IMR-90 (cell line): ENCODE results near the gene FAM170A. TPM values are rescaled to one million over a fixed set of nuclear protein-coding genes. Genes with fewer than 3 reads are reported as not detected.

Experiments used
- ATAC-seq: fragments of 200-7000 bp; cut with Tn5 transposase; 2 replicates; pipeline ENCODE4 v1.9.1; 2020; ENCODE audit warnings: low read depth, mild to moderate bottlenecking, moderate library complexity
- BruUV-seq: library from RNA; stranded (reverse); fragments of 400-500 nt; replicated peaks from 2 replicates; lab custom pipeline; 2021; lab: Mats Ljungman, UMichigan
- CTCF ChIA-PET: fragments of 300-600 bp; formaldehyde crosslinking; extraction: SDS; loops from one replicate; lab custom pipeline; 2021; ENCODE audit warnings: antibody characterized with exemption; lab: Yijun Ruan, JAX
- POLR2A ChIA-PET: fragments of 300-600 bp; sonication (Branson Sonifier 250); formaldehyde crosslinking; loops from one replicate; lab custom pipeline; 2022; ENCODE audit warnings: antibody characterized with exemption; ENCODE audit not compliant: unreplicated experiment; lab: Charles Lee
- DNase-seq: peaks from one replicate; pipeline ENCODE4 v3.0.0; 2013
- H2AFZ ChIP-seq: replicated peaks from 2 replicates; pipeline ENCODE3; 2013; ENCODE audit warnings: low read length, mild to moderate bottlenecking; ENCODE audit not compliant: poor library complexity
- H2AK5ac ChIP-seq: 2 replicates; pipeline ENCODE4 v1.6.1; 2013; ENCODE audit warnings: low read depth, low read length, inconsistent platforms
- H2AK9ac ChIP-seq: replicated peaks from 2 replicates; pipeline ENCODE3; 2013; ENCODE audit warnings: mild to moderate bottlenecking, low read depth, low read length, moderate library complexity; ENCODE audit not compliant: poor library complexity
- H2BK120ac ChIP-seq: 2 replicates; pipeline ENCODE4 v1.6.1; 2013; ENCODE audit warnings: low read depth, low read length, inconsistent platforms
- H2BK15ac ChIP-seq: 3 replicates; pipeline ENCODE4 v1.6.1; 2013; ENCODE audit warnings: low read depth, low read length, inconsistent platforms
- H2BK20ac ChIP-seq: 2 replicates; pipeline ENCODE4 v1.6.1; 2013; ENCODE audit warnings: low read depth, mild to moderate bottlenecking, inconsistent platforms, low read length, moderate library complexity
- H2BK5ac ChIP-seq: 2 replicates; pipeline ENCODE4 v1.6.1; 2013; ENCODE audit warnings: mild to moderate bottlenecking, low read depth, low read length, inconsistent platforms; ENCODE audit not compliant: poor library complexity, severe bottlenecking
- H3K14ac ChIP-seq: replicated peaks from 2 replicates; pipeline ENCODE4 v1.6.1; 2013; ENCODE audit warnings: low read depth, low read length, inconsistent platforms
- H3K18ac ChIP-seq: 2 replicates; pipeline ENCODE4 v1.6.1; 2013; ENCODE audit warnings: low read depth, low read length, control low read depth
- H3K23ac ChIP-seq: 2 replicates; pipeline ENCODE4 v1.6.1; 2013; ENCODE audit warnings: low read depth, low read length, inconsistent platforms
- H3K27ac ChIP-seq: 2 replicates; pipeline ENCODE4 v1.5.1; 2013; ENCODE audit warnings: mild to moderate bottlenecking, control low read depth, low read length; ENCODE audit not compliant: insufficient read depth
- H3K27me3 ChIP-seq: 2 replicates; pipeline ENCODE4 v1.6.1; 2013; ENCODE audit warnings: low read length; ENCODE audit not compliant: control insufficient read depth, insufficient read depth
- H3K36me3 ChIP-seq: 2 replicates; pipeline ENCODE4 v1.6.1; 2013; ENCODE audit warnings: low read length, mixed read lengths; ENCODE audit not compliant: control insufficient read depth, insufficient read depth
- H3K4ac ChIP-seq: 2 replicates; pipeline ENCODE4 v1.6.1; 2013; ENCODE audit warnings: low read depth, low read length, inconsistent platforms
- H3K4me1 ChIP-seq: 2 replicates; pipeline ENCODE4 v1.6.1; 2013; ENCODE audit warnings: low read length, mixed read lengths; ENCODE audit not compliant: control insufficient read depth, insufficient read depth
- H3K4me2 ChIP-seq: 2 replicates; pipeline ENCODE4 v1.6.1; 2013; ENCODE audit warnings: low read depth, mild to moderate bottlenecking, control low read depth, low read length, moderate library complexity
- H3K4me3 ChIP-seq: 2 replicates; pipeline ENCODE4 v1.5.1; 2013; ENCODE audit warnings: low read depth, mild to moderate bottlenecking, control low read depth, low read length, moderate library complexity; ENCODE audit not compliant: insufficient read depth
- H3K56ac ChIP-seq: 2 replicates; pipeline ENCODE4 v1.6.1; 2013; ENCODE audit warnings: low read length, inconsistent platforms; ENCODE audit not compliant: insufficient read depth; ENCODE audit errors: extremely low read depth
- H3K79me1 ChIP-seq, 2 experiments: 2 replicates each; pipeline ENCODE4 v1.6.1; 2013; ENCODE audit warnings: low read length in 2 of 2, inconsistent platforms in 1 of 2, low read depth in 1 of 2
- H3K9ac ChIP-seq: 2 replicates; pipeline ENCODE4 v1.6.1; 2013; ENCODE audit warnings: low read depth, low read length, control low read depth
- H3K9me1 ChIP-seq: 2 replicates; pipeline ENCODE4 v1.6.1; 2013; ENCODE audit warnings: low read length, inconsistent platforms; ENCODE audit not compliant: insufficient read depth
- H3K9me3 ChIP-seq: 2 replicates; pipeline ENCODE4 v1.6.1; 2013; ENCODE audit warnings: low read length; ENCODE audit not compliant: control insufficient read depth, insufficient read depth
- H4K20me1 ChIP-seq: 2 replicates; pipeline ENCODE4 v1.6.1; 2013; ENCODE audit warnings: low read length, inconsistent platforms; ENCODE audit not compliant: insufficient read depth
- H4K5ac ChIP-seq: 2 replicates; pipeline ENCODE4 v1.6.1; 2013; ENCODE audit warnings: mild to moderate bottlenecking, low read depth, low read length, control low read depth
- H4K8ac ChIP-seq, 2 experiments: 2 replicates each; pipeline ENCODE4 v1.6.1; 2013; ENCODE audit warnings: low read depth in 2 of 2, low read length in 2 of 2, control low read depth in 1 of 2, inconsistent platforms in 1 of 2
- H4K91ac ChIP-seq: 2 replicates; pipeline ENCODE4 v1.6.1; 2013; ENCODE audit warnings: low read depth, low read length, inconsistent platforms; ENCODE audit not compliant: insufficient read depth
- BHLHE40 ChIP-seq: fragments of 150-350 bp; IDR thresholded peaks from 2 replicates; pipeline ENCODE4 v1.6.1; 2016; ENCODE audit warnings: mild to moderate bottlenecking, low read depth, low read length
- CEBPB ChIP-seq: IDR thresholded peaks from 2 replicates; pipeline ENCODE4 v1.6.1; 2012; ENCODE audit warnings: low read depth, low read length, improper control_type of control experiment
- CHD1 ChIP-seq: IDR thresholded peaks from 2 replicates; pipeline ENCODE4 v1.6.1; 2012; ENCODE audit warnings: low read depth, low read length, improper control_type of control experiment
- ELK1 ChIP-seq: fragments of 150-350 bp; IDR thresholded peaks from 2 replicates; pipeline ENCODE4 v1.6.1; 2016; ENCODE audit warnings: low read depth, mild to moderate bottlenecking, low read length, moderate library complexity, borderline replicate concordance
- FOS ChIP-seq: fragments of 150-350 bp; IDR thresholded peaks from 2 replicates; pipeline ENCODE4 v1.6.1; 2016; ENCODE audit warnings: low read depth, low read length
- MAZ ChIP-seq: IDR thresholded peaks from 2 replicates; pipeline ENCODE4 v1.6.1; 2012; ENCODE audit warnings: low read depth, mild to moderate bottlenecking, low read length, improper control_type of control experiment, moderate library complexity, borderline replicate concordance
- POLR2A ChIP-seq: IDR thresholded peaks from 2 replicates; pipeline ENCODE4 v1.6.1; 2012; ENCODE audit warnings: mild to moderate bottlenecking, low read depth, low read length
- RAD21 ChIP-seq: IDR thresholded peaks from 2 replicates; pipeline ENCODE4 v1.6.1; 2012; ENCODE audit warnings: low read length, improper control_type of control experiment
- SMC3 ChIP-seq: fragments of 150-350 bp; IDR thresholded peaks from 2 replicates; pipeline ENCODE4 v1.6.1; 2016; ENCODE audit warnings: low read depth, mild to moderate bottlenecking, antibody characterized with exemption, low read length, moderate library complexity
- USF2 ChIP-seq: fragments of 150-350 bp; IDR thresholded peaks from 2 replicates; pipeline ENCODE4 v1.6.1; 2017; ENCODE audit warnings: mild to moderate bottlenecking, antibody characterized with exemption, low read length, low read depth
- dilution Hi-C: fragments of 300-500 bp; cut with HindIII; formaldehyde crosslinking; loops from one replicate; pipeline ENCODE4 v1.14.3; 2018; ENCODE audit warnings: low sequenced_read_pairs; ENCODE audit not compliant: unreplicated experiment
- in situ Hi-C: fragments of 300-500 bp; cut with MboI; formaldehyde crosslinking; loops from 3 replicates; pipeline ENCODE4 v1.14.3; 2019; ENCODE audit warnings: low sequenced_read_pairs, inconsistent platforms, mixed read lengths
- intact Hi-C: fragments of 100-400 bp; cut with micrococcal nuclease; formaldehyde crosslinking; loops from 2 replicates; pipeline ENCODE4 v1.10.0; 2022
- polyA plus RNA-seq, 3 experiments: library from polyadenylated mRNA; depleted of rRNA; stranded (reverse); fragments of >200 nt; gene quantifications; 2 replicates each; pipeline ENCODE4 v1.2.3, GENCODE V29; 2012; ENCODE audit warnings: low replicate concordance in 1 of 3
- total RNA-seq: library from RNA; depleted of rRNA; stranded (reverse); fragments of >200 nt; gene quantifications from 2 replicates; pipeline ENCODE4 v1.2.3, GENCODE V29; 2012

FAM170A gene
- total and polyA plus RNA-seq, 2 of the 4 experiments (the other 2 are of a cell fraction): not detected

GRCh38 chr5:119613937-119614336 lies 15.4 kb upstream of the FAM170A start:
- Histone ChIP-seq H3K4me2 (no peak overlapping the region), H3K4ac (no peak overlapping the region), H3K27ac (no peak overlapping the region), H2AK5ac (no peak overlapping the region), H3K4me1 (no peaks in the 10 kb centered on the region), H2BK20ac (no peak overlapping the region), H3K18ac (no peak overlapping the region), H3K9ac (no peak overlapping the region), H3K14ac (no peak overlapping the region), H2BK5ac (no peak overlapping the region), H3K36me3 (no peaks in the 10 kb centered on the region), H2BK120ac (no peak overlapping the region), H2AK9ac (no peak overlapping the region), H3K23ac (no peak overlapping the region), H3K4me3 (no peak overlapping the region), H4K91ac (no peak overlapping the region), H2AFZ (no peak overlapping the region), H3K79me1 (no peaks in the 10 kb centered on the region), H3K9me3 (no peaks in the 10 kb centered on the region), H3K27me3 (no peaks in the 10 kb centered on the region), H4K5ac (no peak overlapping the region), H3K9me1 (no peaks in the 10 kb centered on the region), H2BK15ac (no peak overlapping the region), H4K20me1 (no peaks in the 10 kb centered on the region), H3K56ac (no peak overlapping the region), H4K8ac (no peak overlapping the region)
- TF ChIP-seq MAZ (no peak), CHD1 (no peak), SMC3 (no peak), FOS (no peak), RAD21 (no peak), ELK1 (no peak), BHLHE40 (no peak), POLR2A (no peak), USF2 (no peak), CEBPB (no peak)
- in situ Hi-C loops: no loop called here
- intact Hi-C loops: no loop called here
- no peak for DNase-seq
- no peak for ATAC-seq
- BruUV-seq: no TSS peak
- ChIA-PET CTCF (no interaction called here), POLR2A (no interaction called here)
- dilution Hi-C loops: no loop called here
